WERI-Rb-1 (cell line): ENCODE results near the gene DIP2B.
"Not testable (repeated sequence)": the region's sequence is repeated elsewhere in the genome, so short reads cannot be mapped to it uniquely, and the experiment has no call there.

Source experiments
- DNase-seq: peaks from one replicate; pipeline ENCODE4 v3.0.0-alpha.2; 2020
- H3K27ac ChIP-seq: fragments of 250-450 bp; sonication (Bioruptor Pico); 2 replicates; pipeline ENCODE4 v1.5.1; 2020; ENCODE audit warnings: mild to moderate bottlenecking, moderate library complexity
- H3K27me3 ChIP-seq: fragments of 250-450 bp; sonication (Bioruptor Pico); 2 replicates; pipeline ENCODE4 v1.5.1; 2021; ENCODE audit warnings: mild to moderate bottlenecking, low read depth, moderate library complexity; ENCODE audit not compliant: insufficient read depth, severe bottlenecking
- H3K36me3 ChIP-seq: fragments of 250-450 bp; sonication (Bioruptor Pico); 2 replicates; pipeline ENCODE4 v1.5.1; 2020; ENCODE audit warnings: mild to moderate bottlenecking, moderate library complexity
- H3K4me3 ChIP-seq: 2 replicates; pipeline ENCODE4 v1.5.1; 2011; ENCODE audit warnings: low read depth, mild to moderate bottlenecking, control low read depth, low read length
- H3K9me3 ChIP-seq: fragments of 250-450 bp; sonication (Bioruptor Pico); 2 replicates; pipeline ENCODE4 v1.5.1; 2021; ENCODE audit warnings: mild to moderate bottlenecking, moderate library complexity; ENCODE audit not compliant: severe bottlenecking
- TF ChIP-seq, protein P1 (sequence below): IDR thresholded peaks from 2 replicates; pipeline ENCODE4 v1.5.1; 2011; ENCODE audit warnings: low read depth, mild to moderate bottlenecking, control low read depth, inconsistent platforms, low read length

DIP2B gene

DNA sequence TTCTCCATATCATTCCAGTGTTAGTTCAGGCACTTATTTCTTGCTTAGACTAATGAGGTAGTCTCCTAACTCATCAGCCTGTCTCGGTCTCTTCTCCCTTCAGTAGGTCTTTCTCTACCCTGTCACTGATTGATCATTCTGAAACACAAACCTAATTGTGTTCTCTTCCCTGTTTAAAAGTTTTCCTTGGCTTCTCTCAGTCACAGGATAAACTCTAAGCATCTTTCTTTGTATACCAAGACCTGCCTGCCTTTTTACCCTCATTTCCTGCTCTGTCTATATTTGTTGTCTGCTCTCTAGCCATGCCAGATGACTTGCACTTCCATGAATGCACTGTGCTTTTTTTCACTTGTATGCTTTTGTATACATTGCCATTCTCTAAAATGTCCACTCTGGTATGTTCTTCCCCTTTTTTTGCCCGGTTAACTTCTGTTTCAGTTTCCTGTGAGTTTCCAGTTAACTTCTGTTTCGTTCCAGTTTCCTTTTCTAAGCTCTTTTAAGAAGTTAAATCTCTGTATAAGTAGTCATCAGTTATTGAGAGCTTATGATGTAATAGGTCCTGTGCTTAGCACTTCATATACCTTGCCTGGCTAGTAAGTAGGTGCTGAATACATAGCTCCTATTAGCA lies 12.8 kb downstream of the DIP2B start:
- Histone ChIP-seq H3K4me3 (no peak overlapping the region), H3K27me3 (no peaks in the 10 kb centered on the region), H3K9me3 (no peaks in the 10 kb centered on the region), H3K36me3 (no peaks in the 10 kb centered on the region), H3K27ac (no peak overlapping the region)
- TF ChIP-seq, protein P1, sequence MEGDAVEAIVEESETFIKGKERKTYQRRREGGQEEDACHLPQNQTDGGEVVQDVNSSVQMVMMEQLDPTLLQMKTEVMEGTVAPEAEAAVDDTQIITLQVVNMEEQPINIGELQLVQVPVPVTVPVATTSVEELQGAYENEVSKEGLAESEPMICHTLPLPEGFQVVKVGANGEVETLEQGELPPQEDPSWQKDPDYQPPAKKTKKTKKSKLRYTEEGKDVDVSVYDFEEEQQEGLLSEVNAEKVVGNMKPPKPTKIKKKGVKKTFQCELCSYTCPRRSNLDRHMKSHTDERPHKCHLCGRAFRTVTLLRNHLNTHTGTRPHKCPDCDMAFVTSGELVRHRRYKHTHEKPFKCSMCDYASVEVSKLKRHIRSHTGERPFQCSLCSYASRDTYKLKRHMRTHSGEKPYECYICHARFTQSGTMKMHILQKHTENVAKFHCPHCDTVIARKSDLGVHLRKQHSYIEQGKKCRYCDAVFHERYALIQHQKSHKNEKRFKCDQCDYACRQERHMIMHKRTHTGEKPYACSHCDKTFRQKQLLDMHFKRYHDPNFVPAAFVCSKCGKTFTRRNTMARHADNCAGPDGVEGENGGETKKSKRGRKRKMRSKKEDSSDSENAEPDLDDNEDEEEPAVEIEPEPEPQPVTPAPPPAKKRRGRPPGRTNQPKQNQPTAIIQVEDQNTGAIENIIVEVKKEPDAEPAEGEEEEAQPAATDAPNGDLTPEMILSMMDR: no peak
- DNase-seq: no peak

DNA sequence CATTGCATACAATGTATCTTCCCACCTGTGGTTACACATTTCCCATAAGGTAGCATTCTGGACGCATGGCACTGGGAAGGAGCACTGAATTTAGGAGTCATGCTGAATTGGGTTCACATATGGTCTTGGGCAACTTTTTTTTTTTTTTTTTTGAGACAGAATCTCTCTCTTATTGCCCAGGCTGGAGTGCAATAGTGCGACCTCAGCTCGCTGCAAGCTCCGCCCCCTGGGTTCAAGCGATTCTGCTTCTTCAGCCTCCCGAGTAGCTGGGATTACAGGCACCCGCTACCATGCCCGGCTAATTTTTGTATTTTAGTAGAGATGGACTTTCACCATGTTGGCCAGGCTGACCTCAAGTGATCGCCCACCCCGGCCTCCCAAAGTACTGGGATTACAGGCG lies 13.3 kb downstream of the DIP2B start:
- Histone ChIP-seq H3K4me3 (no peak overlapping the region), H3K9me3 (no peaks in the 10 kb centered on the region), H3K27me3 (no peaks in the 10 kb centered on the region), H3K36me3 (no peaks in the 10 kb centered on the region), H3K27ac (no peak overlapping the region)
- TF ChIP-seq, protein P1: no peak
- DNase-seq: no peak

- H3K27ac ChIP-seq: no peak overlapping the region
- no peaks in the 10 kb centered on the region for H3K36me3 ChIP-seq
- DNase-seq: no peak
- H3K4me3 ChIP-seq: no peak overlapping the region
- TF ChIP-seq, protein P1: no peak
- no peaks in the 10 kb centered on the region for H3K27me3 ChIP-seq
- no peaks in the 10 kb centered on the region for H3K9me3 ChIP-seq
Observed at GRCh38 chr12:50519353-50519752, 14.6 kb downstream of the DIP2B start.

DNA sequence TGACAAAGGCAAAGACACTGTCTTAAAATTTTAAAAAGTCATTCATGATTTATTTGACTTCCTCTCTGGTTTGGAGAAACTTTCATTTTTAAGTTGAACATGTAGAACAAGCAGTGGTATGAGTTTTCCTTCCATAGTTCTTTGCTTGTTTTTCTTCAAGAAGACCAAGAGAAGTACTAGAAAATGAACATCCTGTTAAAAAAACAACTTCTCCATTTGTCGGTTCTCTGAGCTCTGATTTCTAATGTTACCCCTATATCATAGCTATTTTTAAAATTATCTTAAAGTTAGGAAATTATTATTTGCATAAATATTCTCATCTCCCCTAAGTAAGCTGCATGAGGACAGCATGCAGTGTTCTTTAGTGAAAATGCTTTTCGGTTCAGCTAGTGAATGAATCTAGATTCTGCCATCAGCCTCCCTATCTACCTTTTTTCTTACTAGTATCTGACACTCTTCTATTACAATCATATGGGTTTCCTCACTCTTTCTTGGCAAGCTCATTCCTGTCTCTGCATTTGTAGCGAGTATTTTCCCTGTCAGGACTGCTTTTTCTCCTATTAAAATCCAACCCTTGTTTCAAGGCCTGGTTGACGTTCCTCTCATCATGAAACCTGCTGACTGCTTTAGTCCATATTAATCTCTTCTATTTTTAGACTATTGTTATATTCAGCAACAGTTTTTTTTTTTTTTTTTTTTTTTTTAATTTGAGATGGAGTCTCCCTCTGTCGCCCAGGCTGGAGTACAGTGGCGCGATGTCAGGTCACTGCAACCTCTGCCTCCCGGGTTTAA lies 15.8 kb downstream of the DIP2B start:
- H3K9me3 ChIP-seq: no peaks in the 10 kb centered on the region
- H3K27me3 ChIP-seq: no peaks in the 10 kb centered on the region
- DNase-seq: no peak
- H3K27ac ChIP-seq: no peak overlapping the region
- H3K4me3 ChIP-seq: no peak overlapping the region
- TF ChIP-seq, protein P1: no peak
- no peaks in the 10 kb centered on the region for H3K36me3 ChIP-seq

- H3K4me3 ChIP-seq, H3K36me3 ChIP-seq, DNase-seq, H3K27me3 ChIP-seq, H3K9me3 ChIP-seq, H3K27ac ChIP-seq: not testable (repeated sequence)
Observed at GRCh38 chr12:50521781-50522180, 17.0 kb downstream of the DIP2B start.

GRCh38 chr12:50523772-50524171 lies 19.0 kb downstream of the DIP2B start:
- H3K4me3 ChIP-seq: no peak overlapping the region
- no peaks in the 10 kb centered on the region for H3K27me3 ChIP-seq
- DNase-seq: no peak
- TF ChIP-seq, protein P1: no peak
- H3K27ac ChIP-seq: no peak overlapping the region
- no peaks in the 10 kb centered on the region for H3K36me3 ChIP-seq
- no peaks in the 10 kb centered on the region for H3K9me3 ChIP-seq
